Hematopoietic multipotent progenitor cell treated with erythropoietin and hydrocortisone succinate and interleukin-3 and kit ligand, for 17 days (in vitro differentiated cells): ENCODE results near the gene ORMDL3.

Experiments
- DNase-seq: peaks from one replicate; pipeline ENCODE4 v3.0.0-alpha.2; 2015; ENCODE audit warnings: low spot score

Gene ORMDL3

GRCh38 chr17:39871801-39872200 is 55.6 kb downstream of the ORMDL3 start:
- DNase-seq, result no peak
